HCT116 (cell line): ENCODE data around the gene SUMO4. TPM values are rescaled to one million over a fixed set of nuclear protein-coding genes. Genes with fewer than 3 reads are reported as not detected.

Experiments
- ATAC-seq: fragments of 200-7000 bp; cut with Tn5 transposase; 2 replicates; pipeline ENCODE4 v1.9.1; 2020; ENCODE audit warnings: mild to moderate bottlenecking, moderate library complexity
- BruUV-seq: library from RNA; stranded (reverse); fragments of 400-500 nt; replicated peaks from 2 replicates; lab custom pipeline; 2021; lab: Mats Ljungman, UMichigan
- CTCF ChIA-PET: fragments of 300-600 bp; sonication (Branson Sonifier 250); formaldehyde crosslinking; loops from one replicate; lab custom pipeline; 2021; ENCODE audit warnings: antibody characterized with exemption; lab: Charles Lee
- POLR2A ChIA-PET: fragments of 300-600, 350-600 bp; sonication (Branson Sonifier 250); formaldehyde crosslinking; loops from one replicate; lab custom pipeline; 2021; ENCODE audit warnings: antibody characterized with exemption; lab: Charles Lee
- RAD21 ChIA-PET, 2 experiments: fragments of 300-600 bp; sonication (Branson Sonifier 250); formaldehyde crosslinking; loops; one replicate each; lab custom pipeline; 2023; ENCODE audit warnings: low total read pairs in 2 of 2; ENCODE audit not compliant: uncharacterized antibody in 2 of 2, unreplicated experiment in 2 of 2, low non-redundant PET in 1 of 2; lab: Charles Lee
- DNase-seq: peaks from one replicate; pipeline ENCODE4 v3.0.0-alpha.2; 2010; ENCODE audit warnings: low read depth, low spot score
- H2AFZ ChIP-seq: fragments of 200-600 bp; shearing (Covaris generic), sonication (generic); 2 replicates; pipeline ENCODE4 v1.6.1; 2017; ENCODE audit warnings: low read depth, mixed run types, mixed read lengths, antibody characterized with exemption, low read length; ENCODE audit not compliant: poor library complexity, severe bottlenecking
- H3K27ac ChIP-seq: 2 replicates; pipeline ENCODE4 v1.5.1; 2012; ENCODE audit warnings: low read depth, low read length
- H3K27me3 ChIP-seq: fragments of 200-600 bp; sonication (generic); 2 replicates; pipeline ENCODE4 v1.6.1; 2016; ENCODE audit warnings: mixed run types, low read length, mixed read lengths; ENCODE audit not compliant: insufficient read depth
- H3K36me3 ChIP-seq, 2 experiments: fragments of 200-500 bp in 1 of 2; fragments of 200-600 bp in 1 of 2; sonication (Bioruptor generic) in 1 of 2; sonication (generic) in 1 of 2; 2 replicates each; pipeline versions ENCODE4 v1.5.1 to v1.6.1; 2014 to 2016; ENCODE audit warnings: low read length in 2 of 2, inconsistent platforms in 1 of 2, mixed read lengths in 1 of 2, mixed run types in 1 of 2; ENCODE audit not compliant: insufficient read depth in 2 of 2, control insufficient read depth in 1 of 2
- H3K4me1 ChIP-seq, 2 experiments: fragments of 200-600 bp in 1 of 2; sonication (generic) in 1 of 2; 2 replicates each; pipeline versions ENCODE4 v1.5.1 to v1.6.1; 2012 to 2017; ENCODE audit warnings: low read length in 2 of 2, inconsistent platforms in 1 of 2, mild to moderate bottlenecking in 1 of 2, mixed read lengths in 1 of 2, mixed run types in 1 of 2, moderate library complexity in 1 of 2; ENCODE audit not compliant: insufficient read depth in 2 of 2, control insufficient read depth in 1 of 2
- H3K4me2 ChIP-seq: fragments of 200-600 bp; sonication (generic); 2 replicates; pipeline ENCODE4 v1.6.1; 2017; ENCODE audit warnings: mixed run types, low read length, mixed read lengths
- H3K4me3 ChIP-seq, 2 experiments: fragments of 200-600 bp in 1 of 2; sonication (generic) in 1 of 2; replicated peaks in 1 of 2; 2 replicates each; pipeline ENCODE4 v1.5.1; 2011 to 2016; ENCODE audit warnings: low read length in 2 of 2, control low read depth in 1 of 2, low read depth in 1 of 2, mild to moderate bottlenecking in 1 of 2, mixed read lengths in 1 of 2, mixed run types in 1 of 2
- H3K79me2 ChIP-seq: fragments of 200-600 bp; sonication (generic); 2 replicates; pipeline ENCODE4 v1.6.1; 2017; ENCODE audit warnings: mild to moderate bottlenecking, mixed run types, low read length, moderate library complexity, mixed read lengths; ENCODE audit not compliant: insufficient read depth
- H3K9ac ChIP-seq: fragments of 200-600 bp; sonication (generic); 2 replicates; pipeline ENCODE4 v1.6.1; 2016; ENCODE audit warnings: low read length, mixed read lengths
- H3K9me2 ChIP-seq: fragments of 200-600 bp; sonication (generic), shearing (Covaris generic); 2 replicates; pipeline ENCODE4 v1.6.1; 2017; ENCODE audit warnings: mixed run types, mild to moderate bottlenecking, moderate library complexity; ENCODE audit not compliant: insufficient read depth
- H3K9me3 ChIP-seq, 2 experiments: fragments of 200-500 bp in 1 of 2; fragments of 200-600 bp in 1 of 2; sonication (Bioruptor generic) in 1 of 2; sonication (generic) in 1 of 2; 2 replicates each; pipeline ENCODE4 v1.6.1; 2014 to 2017; ENCODE audit warnings: low read length in 2 of 2, mixed read lengths in 2 of 2, inconsistent platforms in 1 of 2, low read depth in 1 of 2, mild to moderate bottlenecking in 1 of 2, mixed run types in 1 of 2, moderate library complexity in 1 of 2; ENCODE audit not compliant: control insufficient read depth in 1 of 2, insufficient read depth in 1 of 2
- H4K20me1 ChIP-seq: fragments of 200-600 bp; sonication (generic), shearing (Covaris generic); 2 replicates; pipeline ENCODE4 v1.6.1; 2017; ENCODE audit warnings: mixed run types, mild to moderate bottlenecking, moderate library complexity; ENCODE audit not compliant: insufficient read depth
- CTCF ChIP-seq, 3 experiments: fragments of 200-600 bp in 1 of 3; sonication (generic) in 1 of 3; IDR thresholded peaks in 2 of 3; conservative IDR thresholded peaks in 1 of 3; 2 replicates each; pipeline ENCODE4 v1.5.1; 2012 to 2017; ENCODE audit warnings: low read depth in 2 of 3, low read length in 2 of 3, antibody characterized with exemption in 1 of 3, borderline replicate concordance in 1 of 3, control low read depth in 1 of 3, mild to moderate bottlenecking in 1 of 3, mixed read lengths in 1 of 3, mixed run types in 1 of 3, moderate library complexity in 1 of 3; ENCODE audit not compliant: insufficient read depth in 1 of 3
- EGR1 ChIP-seq: IDR thresholded peaks from 2 replicates; pipeline ENCODE4 v1.6.1; 2012; ENCODE audit warnings: low read depth
- ELF1 ChIP-seq: IDR thresholded peaks from 2 replicates; pipeline ENCODE4 v1.6.1; 2012; ENCODE audit warnings: low read depth, borderline replicate concordance
- EZH2 ChIP-seq: fragments of 200-600 bp; sonication (generic); IDR thresholded peaks from 2 replicates; pipeline ENCODE4 v1.6.1; 2017; ENCODE audit warnings: antibody characterized with exemption, mixed run types
- FOSL1 ChIP-seq: IDR thresholded peaks from 2 replicates; pipeline ENCODE4 v1.6.1; 2012; ENCODE audit warnings: low read depth
- JUND ChIP-seq: IDR thresholded peaks from 2 replicates; pipeline ENCODE4 v1.6.1; 2012
- MAX ChIP-seq: IDR thresholded peaks from 2 replicates; pipeline ENCODE4 v1.6.1; 2012
- POLR2A ChIP-seq: IDR thresholded peaks from 2 replicates; pipeline ENCODE4 v1.7.0; 2011; ENCODE audit warnings: borderline replicate concordance; ENCODE audit not compliant: insufficient read depth, insufficient read length; ENCODE audit errors: extremely low read depth
- POLR2AphosphoS5 ChIP-seq: IDR thresholded peaks from 2 replicates; pipeline ENCODE4 v1.6.1; 2011; ENCODE audit warnings: mild to moderate bottlenecking, low read depth, low read length, moderate library complexity
- REST ChIP-seq: IDR thresholded peaks from 2 replicates; pipeline ENCODE4 v1.6.1; 2012; ENCODE audit warnings: low read depth
- SP1 ChIP-seq: IDR thresholded peaks from 2 replicates; pipeline ENCODE4 v1.6.1; 2012; ENCODE audit warnings: low read depth
- TCF7L2 ChIP-seq: IDR thresholded peaks from 2 replicates; pipeline ENCODE4 v1.7.0; 2011; ENCODE audit warnings: borderline replicate concordance, inconsistent platforms; ENCODE audit not compliant: insufficient read depth, insufficient read length; ENCODE audit errors: extremely low read depth
- YY1 ChIP-seq: IDR thresholded peaks from 2 replicates; pipeline ENCODE4 v1.6.1; 2011; ENCODE audit warnings: low read length, low read depth, moderate library complexity, mild to moderate bottlenecking; ENCODE audit not compliant: insufficient replicate concordance; ENCODE audit errors: extremely low read depth
- ZNF274 ChIP-seq: fragments of 200-500 bp; sonication (Bioruptor generic); IDR thresholded peaks from 2 replicates; pipeline ENCODE4 v1.6.1; 2014; ENCODE audit warnings: mild to moderate bottlenecking, low read depth, low read length, inconsistent platforms
- intact Hi-C: fragments of 100-400 bp; cut with micrococcal nuclease; formaldehyde crosslinking; loops from 2 replicates; pipeline ENCODE4 v1.10.0; 2022
- total RNA-seq: library from RNA; stranded (reverse); gene quantifications from one replicate; pipeline ENCODE4 v1.2.1, GENCODE V29; 2021; ENCODE audit not compliant: unreplicated experiment

The SUMO4 gene
- total RNA-seq, 1 experiment from 2014 or later: 1.6 TPM

- TF ChIP-seq EGR1 (no peak), YY1 (no peak), REST (no peak), ZNF274 (no peak), JUND (no peak), CTCF (IDR thresholded peaks at IDR 0.05 in 2 of 3, conservative IDR thresholded peaks at IDR 0.05 in 1 of 3; ENCODE audit: borderline replicate concordance in 1 of 3, insufficient read depth in 1 of 3, low read depth in 2 of 3, low read length in 2 of 3) (no peak), POLR2AphosphoS5 (no peak), EZH2 (no peak), MAX (no peak), FOSL1 (no peak), ELF1 (no peak), POLR2A (no peak), SP1 (no peak), TCF7L2 (no peak)
- no peaks in the 10 kb centered on the region for H3K27me3 ChIP-seq
- no peak overlapping the region for H3K27ac ChIP-seq
- ChIA-PET POLR2A (no interaction called here), CTCF (no interaction called here), RAD21 (no interaction called here)
- H3K4me2 ChIP-seq: no peak overlapping the region
- H3K4me3 ChIP-seq: no peak overlapping the region
- H3K4me1 ChIP-seq: peaks cover 12 to 22% of the 10 kb centered on the region in 2 experiments
- ATAC-seq (no peak), DNase-seq (no peak)
- H3K9me3 ChIP-seq: no peaks in the 10 kb centered on the region
- intact Hi-C loops: no loop called here
- BruUV-seq: no TSS peak
- H3K36me3 ChIP-seq: no peaks in the 10 kb centered on the region
- no peaks in the 10 kb centered on the region for H3K9me2 ChIP-seq
- no peak overlapping the region for H2AFZ ChIP-seq
- peaks cover 93% of the 10 kb centered on the region for H3K79me2 ChIP-seq
- H3K9ac ChIP-seq: no peak overlapping the region
- H4K20me1 ChIP-seq: peaks cover 5% of the 10 kb centered on the region; the same call in 1 of the 2 replicates
These were observed 34.9 kb upstream of the SUMO4 start for GRCh38 chr6:149365197-149365596.
